HepG2 (cell line): ENCODE data around the gene CIART. TPM values are rescaled to one million over a fixed set of nuclear protein-coding genes. Genes with fewer than 3 reads are reported as not detected.
A peak's percentile ranks its signal among the peaks of the same experiment; 100 is the strongest.

Experiments
- CREB1 ChIP-seq, 2 experiments: fragments of 450-650 bp in 1 of 2; IDR thresholded peaks; 2 replicates each; pipeline ENCODE4 v1.6.1; 2016 to 2017; ENCODE audit warnings: control low read depth in 1 of 2, mild to moderate bottlenecking in 1 of 2, missing compliant biosample characterization in 1 of 2, missing genetic modification characterization in 1 of 2
- EED ChIP-seq: sonication (generic); formaldehyde crosslinking; IDR thresholded peaks from 2 replicates; pipeline ENCODE4 v1.5.0; 2020; ENCODE audit warnings: mild to moderate bottlenecking, missing genetic modification reagents
- ELF4 ChIP-seq: sonication (generic); formaldehyde crosslinking; IDR thresholded peaks from 2 replicates; pipeline ENCODE4 v1.5.0; 2020; ENCODE audit warnings: missing genetic modification reagents, mild to moderate bottlenecking, moderate library complexity, borderline replicate concordance
- FOXJ3 ChIP-seq: sonication (generic); formaldehyde crosslinking; IDR thresholded peaks from 2 replicates; pipeline ENCODE4 v1.4.0; 2020; ENCODE audit warnings: missing genetic modification reagents, mild to moderate bottlenecking, borderline replicate concordance
- HDAC1 ChIP-seq: sonication (generic); formaldehyde crosslinking; IDR thresholded peaks from 2 replicates; pipeline ENCODE4 v1.5.1; 2020; ENCODE audit warnings: mild to moderate bottlenecking, missing genetic modification reagents
- KAT8 ChIP-seq: IDR thresholded peaks from 2 replicates; pipeline ENCODE4 v1.6.1; 2016; ENCODE audit warnings: missing genetic modification reagents, missing compliant biosample characterization
- KDM2A ChIP-seq: sonication (generic); formaldehyde crosslinking; IDR thresholded peaks from 2 replicates; pipeline ENCODE4 v1.4.0; 2020; ENCODE audit warnings: low read depth, missing genetic modification reagents, borderline replicate concordance
- NCOA2 ChIP-seq: sonication (generic); formaldehyde crosslinking; IDR thresholded peaks from 2 replicates; pipeline ENCODE4 v1.8.0; 2022; ENCODE audit warnings: inconsistent platforms
- RBFOX2 ChIP-seq: fragments of 200-400 bp; formaldehyde crosslinking; IDR thresholded peaks from 2 replicates; pipeline ENCODE4 v1.6.1; 2017; ENCODE audit warnings: low read depth, mild to moderate bottlenecking, low read length
- SATB2 ChIP-seq: sonication (generic); formaldehyde crosslinking; IDR thresholded peaks from 2 replicates; pipeline ENCODE4 v1.5.0; 2020; ENCODE audit warnings: missing genetic modification reagents
- SMARCC2 ChIP-seq: fragments of 450-650 bp; IDR thresholded peaks from 2 replicates; pipeline ENCODE4 v1.6.1; 2017; ENCODE audit warnings: antibody characterized with exemption, mild to moderate bottlenecking
- TEAD3 ChIP-seq: optimal IDR thresholded peaks from 2 replicates; pipeline ENCODE3; 2016; ENCODE audit warnings: borderline replicate concordance
- THAP11 ChIP-seq: IDR thresholded peaks from 2 replicates; pipeline ENCODE4 v1.6.1; 2016; ENCODE audit warnings: missing biosample characterization, missing genetic modification reagents
- TP53 ChIP-seq: sonication (generic); formaldehyde crosslinking; conservative IDR thresholded peaks from 2 replicates; pipeline ENCODE4 v1.4.0; 2020; ENCODE audit warnings: missing genetic modification reagents
- ZNF18 ChIP-seq: sonication (generic); formaldehyde crosslinking; IDR thresholded peaks from 2 replicates; pipeline ENCODE4 v1.8.0; 2022; ENCODE audit warnings: mild to moderate bottlenecking, missing genetic modification reagents; ENCODE audit not compliant: insufficient replicate concordance
- ZNF232 ChIP-seq: sonication (generic); formaldehyde crosslinking; IDR thresholded peaks from 2 replicates; pipeline ENCODE4 v1.4.0; 2020; ENCODE audit warnings: missing genetic modification reagents, borderline replicate concordance
- ZNF274 ChIP-seq: sonication (generic); formaldehyde crosslinking; IDR thresholded peaks from 2 replicates; pipeline ENCODE4 v1.5.1; 2020; ENCODE audit warnings: mild to moderate bottlenecking, missing genetic modification reagents
- ZNF501 ChIP-seq: sonication (generic); formaldehyde crosslinking; IDR thresholded peaks from 2 replicates; pipeline ENCODE4 v1.5.1; 2020; ENCODE audit warnings: mild to moderate bottlenecking, moderate library complexity, missing genetic modification reagents
- ZNF772 ChIP-seq: sonication (generic); formaldehyde crosslinking; IDR thresholded peaks from 2 replicates; pipeline ENCODE4 v1.5.0; 2020; ENCODE audit warnings: mild to moderate bottlenecking, missing genetic modification reagents
- ZNF891 ChIP-seq: sonication (generic); formaldehyde crosslinking; IDR thresholded peaks from 2 replicates; pipeline ENCODE4 v1.5.0; 2020; ENCODE audit warnings: mild to moderate bottlenecking, missing genetic modification reagents
- polyA plus RNA-seq, 8 experiments: library from polyadenylated mRNA; depleted of rRNA in 3 of 8; stranded (reverse) in 7 of 8; unstranded in 1 of 8; fragments of >200 nt; fragmentation: Illumina TruSeq in 4 of 8; extraction: Trizol in 4 of 8; gene quantifications; 2 replicates each; pipeline versions ENCODE4 v1.2.1 to v1.2.3, GENCODE V29; 2011 to 2016; ENCODE audit warnings: low read depth in 4 of 8, missing spikeins in 1 of 8, mixed read lengths in 1 of 8; ENCODE audit not compliant: insufficient read depth in 1 of 8
- total RNA-seq, 5 experiments: library from RNA; depleted of rRNA; stranded (reverse); fragments of >200 nt; fragmentation: Illumina TruSeq; extraction: Trizol; gene quantifications; 2 replicates each; pipeline ENCODE4 v1.2.3, GENCODE V29; 2016; ENCODE audit warnings: low read depth in 1 of 5
- TF ChIP-seq, protein P1 (sequence below): sonication (generic); formaldehyde crosslinking; IDR thresholded peaks from 2 replicates; pipeline ENCODE4 v1.5.0; 2020; ENCODE audit warnings: mild to moderate bottlenecking, low read depth, missing genetic modification reagents, borderline replicate concordance
- TF ChIP-seq, protein P2 (sequence below): sonication (generic); formaldehyde crosslinking; IDR thresholded peaks from 2 replicates; pipeline ENCODE4 v1.4.0; 2020; ENCODE audit warnings: missing genetic modification reagents, borderline replicate concordance
- TF ChIP-seq, protein P3 (sequence below): sonication (generic); formaldehyde crosslinking; conservative IDR thresholded peaks from 2 replicates; pipeline ENCODE4 v1.4.0; 2020; ENCODE audit warnings: missing genetic modification reagents
- TF ChIP-seq, protein P4 (sequence below): IDR thresholded peaks from 2 replicates; pipeline ENCODE4 v1.6.1; 2016; ENCODE audit warnings: low read depth, borderline replicate concordance

CIART gene
- total and polyA plus RNA-seq, 2 of the 13 experiments (the other 11 are each of a cell fraction or from before 2014, with no cell fraction given): 0.58 TPM; not detected in 1

GRCh38 chr1:150268705-150269403 is 13.5 kb upstream of the CIART start, which contains the start of gene APH1A (continued):
- TF ChIP-seq ZNF18 (CRISPR knock-in tag) (no peak), TEAD3 (CRISPR knock-in tag) (peak; percentile 55), ZNF274 (peak; percentile 69; the same call in 1 of the 2 replicates), RBFOX2 (peak; percentile 79), KDM2A (CRISPR knock-in tag) (peak; percentile 82), ZNF772 (peak; percentile 86; the same call in 1 of the 2 replicates), ELF4 (CRISPR knock-in tag) (peak; percentile 76), HDAC1 (peak; percentile 85), EED (peak; percentile 87; the same call in 1 of the 2 replicates), CREB1 (IDR thresholded peaks at IDR 0.05) (peak; percentile 46), CREB1 (CRISPR knock-in tag; IDR thresholded peaks at IDR 0.05) (peak; percentile 94), THAP11 (CRISPR knock-in tag) (peak; percentile 99), KAT8 (CRISPR knock-in tag) (peak; percentile 95), NCOA2 (CRISPR knock-in tag) (0 out of 2 replicates have a peak, but pooled peaks have one; percentile 16), FOXJ3 (peak; percentile 45; the same call in 1 of the 2 replicates), TP53 (CRISPR knock-in tag) (0 out of 2 replicates have a peak, but pooled peaks have one; percentile 37), ZNF232 (peak; percentile 44; the same call in 1 of the 2 replicates), SMARCC2 (no peak), ZNF501 (CRISPR knock-in tag) (peak; percentile 52; the same call in 1 of the 2 replicates), ZNF891 (peak; percentile 62; the same call in 1 of the 2 replicates), SATB2 (CRISPR knock-in tag) (0 out of 2 replicates have a peak, but pooled peaks have one; percentile 33)
- TF ChIP-seq, protein P1, sequence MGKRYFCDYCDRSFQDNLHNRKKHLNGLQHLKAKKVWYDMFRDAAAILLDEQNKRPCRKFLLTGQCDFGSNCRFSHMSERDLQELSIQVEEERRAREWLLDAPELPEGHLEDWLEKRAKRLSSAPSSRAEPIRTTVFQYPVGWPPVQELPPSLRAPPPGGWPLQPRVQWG (CRISPR knock-in tag): no peak
- TF ChIP-seq, protein P2, sequence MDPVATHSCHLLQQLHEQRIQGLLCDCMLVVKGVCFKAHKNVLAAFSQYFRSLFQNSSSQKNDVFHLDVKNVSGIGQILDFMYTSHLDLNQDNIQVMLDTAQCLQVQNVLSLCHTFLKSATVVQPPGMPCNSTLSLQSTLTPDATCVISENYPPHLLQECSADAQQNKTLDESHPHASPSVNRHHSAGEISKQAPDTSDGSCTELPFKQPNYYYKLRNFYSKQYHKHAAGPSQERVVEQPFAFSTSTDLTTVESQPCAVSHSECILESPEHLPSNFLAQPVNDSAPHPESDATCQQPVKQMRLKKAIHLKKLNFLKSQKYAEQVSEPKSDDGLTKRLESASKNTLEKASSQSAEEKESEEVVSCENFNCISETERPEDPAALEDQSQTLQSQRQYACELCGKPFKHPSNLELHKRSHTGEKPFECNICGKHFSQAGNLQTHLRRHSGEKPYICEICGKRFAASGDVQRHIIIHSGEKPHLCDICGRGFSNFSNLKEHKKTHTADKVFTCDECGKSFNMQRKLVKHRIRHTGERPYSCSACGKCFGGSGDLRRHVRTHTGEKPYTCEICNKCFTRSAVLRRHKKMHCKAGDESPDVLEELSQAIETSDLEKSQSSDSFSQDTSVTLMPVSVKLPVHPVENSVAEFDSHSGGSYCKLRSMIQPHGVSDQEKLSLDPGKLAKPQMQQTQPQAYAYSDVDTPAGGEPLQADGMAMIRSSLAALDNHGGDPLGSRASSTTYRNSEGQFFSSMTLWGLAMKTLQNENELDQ (CRISPR knock-in tag): no peak
- TF ChIP-seq, protein P3, sequence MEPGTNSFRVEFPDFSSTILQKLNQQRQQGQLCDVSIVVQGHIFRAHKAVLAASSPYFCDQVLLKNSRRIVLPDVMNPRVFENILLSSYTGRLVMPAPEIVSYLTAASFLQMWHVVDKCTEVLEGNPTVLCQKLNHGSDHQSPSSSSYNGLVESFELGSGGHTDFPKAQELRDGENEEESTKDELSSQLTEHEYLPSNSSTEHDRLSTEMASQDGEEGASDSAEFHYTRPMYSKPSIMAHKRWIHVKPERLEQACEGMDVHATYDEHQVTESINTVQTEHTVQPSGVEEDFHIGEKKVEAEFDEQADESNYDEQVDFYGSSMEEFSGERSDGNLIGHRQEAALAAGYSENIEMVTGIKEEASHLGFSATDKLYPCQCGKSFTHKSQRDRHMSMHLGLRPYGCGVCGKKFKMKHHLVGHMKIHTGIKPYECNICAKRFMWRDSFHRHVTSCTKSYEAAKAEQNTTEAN: no peak; the same call in 1 of the 2 replicates
- TF ChIP-seq, protein P4, sequence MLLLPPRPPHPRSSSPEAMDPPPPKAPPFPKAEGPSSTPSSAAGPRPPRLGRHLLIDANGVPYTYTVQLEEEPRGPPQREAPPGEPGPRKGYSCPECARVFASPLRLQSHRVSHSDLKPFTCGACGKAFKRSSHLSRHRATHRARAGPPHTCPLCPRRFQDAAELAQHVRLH (CRISPR knock-in tag): peak; percentile 46; the same call in 1 of the 2 replicates
